Loucy (cell line): ENCODE measurements around the gene MALT1.

Experiments used
- H2AFZ ChIP-seq: fragments of 200-600 bp; sonication (generic); 2 replicates; pipeline ENCODE4 v1.6.0; 2016; ENCODE audit warnings: antibody characterized with exemption, mild to moderate bottlenecking, low read length, moderate library complexity
- H3F3A ChIP-seq: fragments of 200-600 bp; 2 replicates; pipeline ENCODE4 v1.6.0; 2016; ENCODE audit warnings: antibody characterized with exemption, low read depth, mild to moderate bottlenecking
- H3K27me3 ChIP-seq: fragments of 200-600 bp; sonication (generic); 2 replicates; pipeline ENCODE4 v1.6.1; 2014; ENCODE audit warnings: low read length, mild to moderate bottlenecking; ENCODE audit not compliant: insufficient read depth, poor library complexity, severe bottlenecking
- H3K36me3 ChIP-seq: fragments of 200-600 bp; sonication (generic); 2 replicates; pipeline ENCODE4 v1.6.1; 2016; ENCODE audit warnings: low read length; ENCODE audit not compliant: insufficient read depth
- H3K4me1 ChIP-seq: fragments of 200-600 bp; sonication (generic); 2 replicates; pipeline ENCODE4 v1.5.1; 2014; ENCODE audit warnings: low read length, mild to moderate bottlenecking; ENCODE audit not compliant: insufficient read depth, poor library complexity, severe bottlenecking
- H3K4me2 ChIP-seq: fragments of 200-600 bp; sonication (generic); 2 replicates; pipeline ENCODE4 v1.6.0; 2014; ENCODE audit warnings: antibody characterized with exemption, low read length, low read depth, mild to moderate bottlenecking; ENCODE audit not compliant: poor library complexity, severe bottlenecking
- H3K4me3 ChIP-seq: fragments of 200-600 bp; sonication (generic); 2 replicates; pipeline ENCODE4 v1.5.1; 2014; ENCODE audit warnings: low read length, mild to moderate bottlenecking, mixed read lengths; ENCODE audit not compliant: poor library complexity, severe bottlenecking
- H3K79me2 ChIP-seq: fragments of 200-600 bp; sonication (generic); 2 replicates; pipeline ENCODE4 v1.6.1; 2014; ENCODE audit warnings: low read length; ENCODE audit not compliant: insufficient read depth
- H3K9ac ChIP-seq: fragments of 200-600 bp; sonication (generic); 2 replicates; pipeline ENCODE4 v1.6.0; 2014; ENCODE audit warnings: mild to moderate bottlenecking, low read depth, low read length, moderate library complexity; ENCODE audit not compliant: poor library complexity, severe bottlenecking
- H3K9me2 ChIP-seq: fragments of 200-600 bp; sonication (generic); replicated peaks from 2 replicates; pipeline ENCODE4 v1.6.1; 2016; ENCODE audit warnings: low read depth, low read length, mixed read lengths
- H3K9me3 ChIP-seq: fragments of 200-600 bp; sonication (generic); 2 replicates; pipeline ENCODE4 v1.6.1; 2014; ENCODE audit warnings: mild to moderate bottlenecking, antibody characterized with exemption, low read length, low read depth; ENCODE audit not compliant: insufficient read depth
- H4K20me1 ChIP-seq: fragments of 200-600 bp; sonication (generic); 2 replicates; pipeline ENCODE4 v1.6.0; 2014; ENCODE audit warnings: antibody characterized with exemption, low read length, mild to moderate bottlenecking; ENCODE audit not compliant: insufficient read depth, poor library complexity, severe bottlenecking
- EZH2phosphoT487 ChIP-seq: fragments of 200-600 bp; IDR thresholded peaks from 2 replicates; pipeline ENCODE4 v1.6.1; 2018; ENCODE audit warnings: antibody characterized with exemption, mild to moderate bottlenecking, moderate library complexity, borderline replicate concordance
- TF ChIP-seq, protein P1 (sequence below): fragments of 200-600 bp; sonication (generic); conservative IDR thresholded peaks from 2 replicates; pipeline ENCODE4 v1.5.1; 2014; ENCODE audit warnings: mild to moderate bottlenecking, antibody characterized with exemption, low read length

The MALT1 gene

DNA sequence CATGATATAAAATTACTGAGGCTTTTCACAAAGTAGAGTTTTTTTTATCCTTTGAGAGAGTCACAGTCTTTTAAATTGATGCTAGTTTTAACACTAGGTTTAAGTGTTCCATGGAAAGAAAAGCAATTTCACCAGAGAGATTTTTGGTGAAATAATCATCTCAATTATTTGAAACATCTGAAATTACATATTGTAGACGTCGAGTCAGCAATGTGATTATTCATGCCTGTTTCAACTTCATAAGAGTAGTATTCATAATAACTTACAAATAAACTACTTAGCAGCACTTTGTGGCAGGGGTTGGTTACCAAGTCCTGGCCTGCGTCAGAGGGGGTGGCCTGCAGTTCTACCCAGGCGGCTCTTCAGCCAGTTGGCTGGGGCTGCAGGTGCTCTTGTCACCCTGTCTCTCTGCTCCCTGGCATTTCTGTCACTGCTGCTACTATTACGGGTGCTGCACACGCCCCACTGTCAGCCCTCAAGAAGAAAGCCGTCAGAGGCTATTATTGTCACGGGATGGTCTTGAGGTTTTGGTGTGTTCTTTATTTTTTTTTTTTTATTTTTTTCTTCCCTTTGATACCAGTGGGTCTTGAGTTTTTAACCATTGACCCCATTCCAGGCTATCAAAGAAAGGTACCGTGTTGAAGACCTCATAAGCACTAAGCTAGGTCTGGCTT is 50.4 kb downstream of the MALT1 start:
- no peak overlapping the region for H3K9ac ChIP-seq

DNA sequence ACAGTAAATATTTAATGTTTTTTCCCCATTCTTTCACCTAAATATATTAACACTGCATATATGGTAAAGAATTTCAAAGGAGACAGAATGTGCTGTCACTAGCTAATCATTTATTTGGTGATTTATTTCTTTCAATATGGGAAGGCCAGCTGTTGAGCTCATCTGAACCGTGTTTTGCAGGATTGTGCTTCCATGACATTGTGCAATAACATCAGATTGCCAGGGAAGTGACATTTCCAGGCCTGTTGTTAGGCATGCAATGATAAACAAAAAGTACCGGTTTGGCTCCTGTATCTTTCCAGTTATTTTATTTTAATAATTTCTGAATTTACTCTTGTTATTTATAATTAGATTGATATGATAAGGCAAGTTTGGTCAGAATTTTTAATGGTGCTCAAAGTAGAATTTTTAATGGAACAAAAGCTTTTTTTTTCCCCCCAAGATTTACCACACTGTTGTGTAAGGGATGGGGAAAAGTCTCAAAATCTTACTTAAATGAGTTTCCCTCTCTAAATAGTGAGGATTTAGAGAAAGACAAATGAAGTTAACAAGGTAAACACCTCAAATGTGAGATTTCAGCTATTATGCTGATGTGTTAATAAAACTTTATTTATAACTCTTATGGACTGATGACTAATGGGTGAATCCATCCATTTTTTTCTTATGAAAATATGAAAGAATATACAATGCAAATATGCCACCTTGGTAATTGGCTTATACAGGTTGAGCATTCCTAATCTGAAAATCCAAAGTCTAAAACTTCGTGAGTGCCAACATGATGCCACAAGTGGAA is 52.7 kb downstream of the MALT1 start:
- Histone ChIP-seq H3F3A (no peaks in the 10 kb centered on the region), H3K79me2 (no peaks in the 10 kb centered on the region), H3K9ac (no peak overlapping the region), H3K27me3 (no peaks in the 10 kb centered on the region), H3K4me1 (no peaks in the 10 kb centered on the region), H3K36me3 (peaks cover 11% of the 10 kb centered on the region; the same call in 1 of the 2 replicates), H3K4me3 (no peak overlapping the region), H3K4me2 (no peak overlapping the region), H4K20me1 (no peaks in the 10 kb centered on the region), H2AFZ (no peak overlapping the region), H3K9me2 (no peaks in the 10 kb centered on the region), H3K9me3 (no peaks in the 10 kb centered on the region)
- TF ChIP-seq EZH2phosphoT487: no peak
- TF ChIP-seq, protein P1, sequence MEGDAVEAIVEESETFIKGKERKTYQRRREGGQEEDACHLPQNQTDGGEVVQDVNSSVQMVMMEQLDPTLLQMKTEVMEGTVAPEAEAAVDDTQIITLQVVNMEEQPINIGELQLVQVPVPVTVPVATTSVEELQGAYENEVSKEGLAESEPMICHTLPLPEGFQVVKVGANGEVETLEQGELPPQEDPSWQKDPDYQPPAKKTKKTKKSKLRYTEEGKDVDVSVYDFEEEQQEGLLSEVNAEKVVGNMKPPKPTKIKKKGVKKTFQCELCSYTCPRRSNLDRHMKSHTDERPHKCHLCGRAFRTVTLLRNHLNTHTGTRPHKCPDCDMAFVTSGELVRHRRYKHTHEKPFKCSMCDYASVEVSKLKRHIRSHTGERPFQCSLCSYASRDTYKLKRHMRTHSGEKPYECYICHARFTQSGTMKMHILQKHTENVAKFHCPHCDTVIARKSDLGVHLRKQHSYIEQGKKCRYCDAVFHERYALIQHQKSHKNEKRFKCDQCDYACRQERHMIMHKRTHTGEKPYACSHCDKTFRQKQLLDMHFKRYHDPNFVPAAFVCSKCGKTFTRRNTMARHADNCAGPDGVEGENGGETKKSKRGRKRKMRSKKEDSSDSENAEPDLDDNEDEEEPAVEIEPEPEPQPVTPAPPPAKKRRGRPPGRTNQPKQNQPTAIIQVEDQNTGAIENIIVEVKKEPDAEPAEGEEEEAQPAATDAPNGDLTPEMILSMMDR: no peak

More for the DNA sequence above, 50.4 kb downstream of the MALT1 start:
- H3K9me3 ChIP-seq: no peaks in the 10 kb centered on the region
- no peak for TF ChIP-seq EZH2phosphoT487
- TF ChIP-seq, protein P1: no peak
- no peaks in the 10 kb centered on the region for H3F3A ChIP-seq
- H3K36me3 ChIP-seq: peaks cover 21% of the 10 kb centered on the region; the same call in 1 of the 2 replicates
- no peak overlapping the region for H3K4me2 ChIP-seq
- no peaks in the 10 kb centered on the region for H3K4me1 ChIP-seq
- H2AFZ ChIP-seq: no peak overlapping the region
- H3K79me2 ChIP-seq: no peaks in the 10 kb centered on the region
- no peaks in the 10 kb centered on the region for H4K20me1 ChIP-seq
- no peak overlapping the region for H3K4me3 ChIP-seq
- no peaks in the 10 kb centered on the region for H3K9me2 ChIP-seq
- H3K27me3 ChIP-seq: no peaks in the 10 kb centered on the region

- Histone ChIP-seq H3K9me2 (no peaks in the 10 kb centered on the region), H3K4me2 (no peak overlapping the region), H3F3A (no peaks in the 10 kb centered on the region), H4K20me1 (no peaks in the 10 kb centered on the region), H3K27me3 (no peaks in the 10 kb centered on the region), H2AFZ (no peak overlapping the region), H3K36me3 (peaks cover 11% of the 10 kb centered on the region; the same call in 1 of the 2 replicates), H3K4me1 (no peaks in the 10 kb centered on the region), H3K9ac (no peak overlapping the region), H3K79me2 (no peaks in the 10 kb centered on the region), H3K4me3 (no peak overlapping the region), H3K9me3 (no peaks in the 10 kb centered on the region)
- TF ChIP-seq EZH2phosphoT487: no peak
- TF ChIP-seq, protein P1: no peak
Measured at GRCh38 chr18:58726671-58727070, 55.4 kb downstream of the MALT1 start.
